C4-2B (cell line): ENCODE results near the gene FAM168A.

Source experiments
- CTCF ChIP-seq: fragments of 450-650 bp; conservative IDR thresholded peaks from 2 replicates; pipeline ENCODE4 v1.5.1; 2017; ENCODE audit warnings: mild to moderate bottlenecking
- ZFX ChIP-seq: fragments of 450-650 bp; IDR thresholded peaks from 2 replicates; pipeline ENCODE4 v1.6.1; 2017

GRCh38 chr11:73598719-73599379, 937 bp upstream of the FAM168A start:
- TF ChIP-seq CTCF = no peak
- no peak for TF ChIP-seq ZFX
